ENCODE measurements around the gene KASH5.

DNA sequence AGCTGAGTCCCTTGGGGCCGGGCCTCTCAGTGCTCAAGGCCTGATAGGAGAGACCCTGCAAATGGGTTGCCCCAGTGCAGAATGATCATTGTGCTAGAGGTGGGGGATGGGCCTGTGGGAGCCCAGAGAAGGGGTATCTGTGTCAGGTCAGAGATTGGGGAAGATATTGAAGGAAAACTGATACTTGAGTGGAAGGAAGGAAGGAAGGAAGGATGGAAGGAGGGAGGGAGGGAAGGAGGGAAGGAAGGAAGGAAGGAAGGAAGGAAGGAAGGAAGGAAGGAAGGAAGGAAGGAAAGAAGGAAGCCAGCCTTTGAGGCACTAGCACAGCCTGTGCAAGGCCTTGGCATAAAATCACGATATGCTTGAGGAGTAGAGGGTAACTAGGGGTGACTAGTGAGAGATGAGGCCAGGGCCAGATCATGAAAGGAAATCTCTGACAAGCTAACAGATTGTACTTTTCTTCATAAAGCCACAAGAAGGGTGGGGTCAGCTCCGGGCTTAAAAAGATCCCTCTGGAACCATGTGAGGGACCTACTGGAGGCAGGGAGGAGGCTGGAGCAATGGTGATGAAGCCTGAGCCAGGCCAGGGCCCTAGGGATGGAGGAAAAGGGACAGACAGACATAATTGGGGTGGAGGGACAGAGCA, 23.8 kb downstream of the KASH5 start:
- TF ChIP-seq POLR2A (IDR thresholded peaks at IDR 0.05) (no peak), POLR2AphosphoS5 (IDR thresholded peaks at IDR 0.05) (no peak)
- TF ChIP-seq, protein P1, sequence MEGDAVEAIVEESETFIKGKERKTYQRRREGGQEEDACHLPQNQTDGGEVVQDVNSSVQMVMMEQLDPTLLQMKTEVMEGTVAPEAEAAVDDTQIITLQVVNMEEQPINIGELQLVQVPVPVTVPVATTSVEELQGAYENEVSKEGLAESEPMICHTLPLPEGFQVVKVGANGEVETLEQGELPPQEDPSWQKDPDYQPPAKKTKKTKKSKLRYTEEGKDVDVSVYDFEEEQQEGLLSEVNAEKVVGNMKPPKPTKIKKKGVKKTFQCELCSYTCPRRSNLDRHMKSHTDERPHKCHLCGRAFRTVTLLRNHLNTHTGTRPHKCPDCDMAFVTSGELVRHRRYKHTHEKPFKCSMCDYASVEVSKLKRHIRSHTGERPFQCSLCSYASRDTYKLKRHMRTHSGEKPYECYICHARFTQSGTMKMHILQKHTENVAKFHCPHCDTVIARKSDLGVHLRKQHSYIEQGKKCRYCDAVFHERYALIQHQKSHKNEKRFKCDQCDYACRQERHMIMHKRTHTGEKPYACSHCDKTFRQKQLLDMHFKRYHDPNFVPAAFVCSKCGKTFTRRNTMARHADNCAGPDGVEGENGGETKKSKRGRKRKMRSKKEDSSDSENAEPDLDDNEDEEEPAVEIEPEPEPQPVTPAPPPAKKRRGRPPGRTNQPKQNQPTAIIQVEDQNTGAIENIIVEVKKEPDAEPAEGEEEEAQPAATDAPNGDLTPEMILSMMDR (IDR thresholded peaks at IDR 0.05) = no peak
